ENCODE results near the gene ARHGEF3.

GRCh38 chr3:56799251-56799882, 2.4 kb downstream of the ARHGEF3 start:
- no peak for TF ChIP-seq MAX (CRISPR knock-in tag; IDR thresholded peaks at IDR 0.05)
- TF ChIP-seq TEAD4 (CRISPR knock-in tag; IDR thresholded peaks at IDR 0.05): no peak
- no peak for TF ChIP-seq GRHL2 (CRISPR knock-in tag; IDR thresholded peaks at IDR 0.05; ENCODE audit: insufficient replicate concordance, severe bottlenecking)
- no peak for TF ChIP-seq ZNF396 (CRISPR knock-in tag; IDR thresholded peaks at IDR 0.05; ENCODE audit: borderline replicate concordance)
- TF ChIP-seq RELA (CRISPR knock-in tag; IDR thresholded peaks at IDR 0.05; ENCODE audit: borderline replicate concordance): no peak
- no peak for TF ChIP-seq NFE2L1 (CRISPR knock-in tag; IDR thresholded peaks at IDR 0.05)
- no peak for TF ChIP-seq MLX (CRISPR knock-in tag; IDR thresholded peaks at IDR 0.05)
- no peak for TF ChIP-seq CDX4 (CRISPR knock-in tag; IDR thresholded peaks at IDR 0.05; ENCODE audit: borderline replicate concordance)

Measured in WTC11 (cell line).